BLaER1 treated with 17β-estradiol and CSF1 and Interleukin-3, amounts not matched to agents 10 nM and 100 nM (cell line): Measurements from ENCODE around the gene RCAN2.

Experiments
- H3K27ac ChIP-seq, 11 experiments: shearing (Covaris generic); formaldehyde crosslinking; 2 replicates each; pipeline ENCODE4 v1.8.1; 2022
- H3K27me3 ChIP-seq, 11 experiments: shearing (Covaris generic); formaldehyde crosslinking; 2 replicates each; pipeline ENCODE4 v1.8.1; 2022
- H3K36me3 ChIP-seq, 11 experiments: shearing (Covaris generic); formaldehyde crosslinking; 2 replicates each; pipeline ENCODE4 v1.8.1; 2022
- H3K4me1 ChIP-seq, 10 experiments: shearing (Covaris generic); formaldehyde crosslinking; 2 replicates each; pipeline ENCODE4 v1.8.1; 2022
- H3K4me2 ChIP-seq, 11 experiments: shearing (Covaris generic); formaldehyde crosslinking; 2 replicates each; pipeline ENCODE4 v1.8.1; 2022
- H3K4me3 ChIP-seq, 10 experiments: shearing (Covaris generic); formaldehyde crosslinking; 2 replicates each; pipeline ENCODE4 v1.8.1; 2022
- H3K9ac ChIP-seq, 11 experiments: shearing (Covaris generic); formaldehyde crosslinking; 2 replicates each; pipeline ENCODE4 v1.8.1; 2022
- H3K9me3 ChIP-seq, 11 experiments: shearing (Covaris generic); formaldehyde crosslinking; replicated peaks in 1 of 11; 2 replicates each; pipeline ENCODE4 v1.8.1; 2022
- H4K20me1 ChIP-seq, 11 experiments: shearing (Covaris generic); formaldehyde crosslinking; 2 replicates each; pipeline ENCODE4 v1.8.1; 2022
- Cebpa-rat ChIP-seq, 11 experiments: shearing (Covaris generic); IDR thresholded peaks; 2 replicates each; pipeline ENCODE4 v1.8.1; 2022

RCAN2 gene

DNA sequence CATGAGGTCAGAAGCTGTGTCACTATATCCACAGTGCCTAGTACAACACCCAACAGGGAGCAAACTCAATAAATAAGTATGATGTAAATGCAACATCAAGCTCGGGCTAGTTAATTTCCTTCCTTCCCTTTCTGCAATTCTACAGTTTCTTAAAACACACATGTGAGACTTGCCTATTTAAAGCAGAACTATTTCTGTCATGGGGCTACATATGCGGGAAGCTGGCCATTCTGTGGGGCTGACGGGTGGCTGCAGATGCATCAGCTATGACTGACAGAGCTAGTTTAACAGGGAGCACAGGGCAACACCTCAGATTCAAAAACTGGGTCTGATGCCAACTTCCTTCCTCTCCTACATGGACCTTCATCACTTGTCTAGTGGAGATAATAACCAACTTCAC lies 202.4 kb downstream of the RCAN2 start:
- Histone ChIP-seq H3K9me3 (peaks cover 0 to 23% (median 16%) of the 10 kb centered on the region in 11 experiments; a peak in 14 of 22 replicates), H4K20me1 (no peaks in the 10 kb centered on the region), H3K27me3 (no peaks in the 10 kb centered on the region), H3K4me1 (peaks cover 16 to 42% (median 34%) of the 10 kb centered on the region in 10 experiments), H3K36me3 (0 out of 22 replicates have a peak, but pooled peaks cover 0 to 5% (median 0%) of the 10 kb centered on the region in 11 experiments), H3K4me3 (no peak overlapping the region), H3K27ac (peak overlapping the region in 4 of 11 experiments; percentile 24 to 43 (median 31); a peak in 4 of 22 replicates), H3K4me2 (peak overlapping the region; percentile 31 to 74 (median 59)), H3K9ac (no peak overlapping the region)
- no peak for TF ChIP-seq Cebpa-rat (IDR thresholded peaks at IDR 0.05)

GRCh38 chr6:46287681-46288080 lies 203.6 kb downstream of the RCAN2 start:
- Histone ChIP-seq H3K27ac (peak overlapping the region in 1 of 11 experiments; percentile 28; a peak in 2 of 22 replicates), H3K4me1 (peaks cover 16 to 42% (median 34%) of the 10 kb centered on the region in 10 experiments), H3K4me2 (peak overlapping the region in 6 of 11 experiments; percentile 31 to 74 (median 64); a peak in 7 of 22 replicates)

DNA sequence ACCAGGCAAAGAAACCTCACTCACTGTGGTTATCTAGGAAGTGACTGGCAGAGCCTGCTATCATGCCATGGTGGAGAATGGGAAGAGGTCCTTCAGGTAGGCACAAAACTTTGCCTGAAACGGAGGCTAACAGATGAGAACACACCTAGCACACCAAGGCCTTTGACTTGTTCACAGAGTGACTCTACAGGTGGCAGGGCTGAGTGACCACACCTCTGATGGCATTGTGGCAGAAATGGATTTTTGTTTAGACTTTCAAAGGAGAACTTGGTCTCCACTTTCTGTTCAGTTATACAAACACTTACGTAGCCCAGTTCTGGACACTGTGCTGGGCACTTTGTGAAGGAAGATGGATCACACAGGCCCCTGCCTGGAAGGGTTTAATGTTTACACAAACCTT lies 204.2 kb downstream of the RCAN2 start:
- Histone ChIP-seq H3K27me3 (no peaks in the 10 kb centered on the region), H3K36me3 (0 out of 22 replicates have a peak, but pooled peaks cover 0 to 5% (median 0%) of the 10 kb centered on the region in 11 experiments), H4K20me1 (no peaks in the 10 kb centered on the region), H3K9me3 (peaks cover 0 to 23% (median 16%) of the 10 kb centered on the region in 11 experiments; a peak in 14 of 22 replicates), H3K4me2 (no peak overlapping the region; a peak in 1 of 22 replicates), H3K4me3 (no peak overlapping the region), H3K4me1 (peaks cover 16 to 42% (median 34%) of the 10 kb centered on the region in 10 experiments), H3K9ac (no peak overlapping the region), H3K27ac (no peak overlapping the region)
- no peak for TF ChIP-seq Cebpa-rat (IDR thresholded peaks at IDR 0.05)

More at GRCh38 chr6:46287681-46288080, 203.6 kb downstream of the RCAN2 start:
- Histone ChIP-seq H3K36me3 (0 out of 22 replicates have a peak, but pooled peaks cover 0 to 5% (median 0%) of the 10 kb centered on the region in 11 experiments), H3K27me3 (no peaks in the 10 kb centered on the region), H4K20me1 (no peaks in the 10 kb centered on the region), H3K4me3 (no peak overlapping the region; a peak in 1 of 20 replicates), H3K9me3 (peaks cover 0 to 23% (median 16%) of the 10 kb centered on the region in 11 experiments; a peak in 14 of 22 replicates), H3K9ac (no peak overlapping the region)
- no peak for TF ChIP-seq Cebpa-rat (IDR thresholded peaks at IDR 0.05)

- H3K36me3 ChIP-seq = 0 out of 22 replicates have a peak, but pooled peaks cover 0 to 5% (median 0%) of the 10 kb centered on the region in 11 experiments
- TF ChIP-seq Cebpa-rat (IDR thresholded peaks at IDR 0.05) = no peak
- no peak overlapping the region for H3K4me3 ChIP-seq
- H3K9me3 ChIP-seq = peaks cover 0 to 23% (median 16%) of the 10 kb centered on the region in 11 experiments; a peak in 14 of 22 replicates
- H3K4me2 ChIP-seq = no peak overlapping the region
- H3K4me1 ChIP-seq = peaks cover 15 to 21% (median 17%) of the 10 kb centered on the region in 10 experiments
- no peak overlapping the region for H3K9ac ChIP-seq
- H3K27ac ChIP-seq = no peak overlapping the region
- H4K20me1 ChIP-seq = no peaks in the 10 kb centered on the region
- no peaks in the 10 kb centered on the region for H3K27me3 ChIP-seq
Observed at GRCh38 chr6:46284475-46284874, 206.8 kb downstream of the RCAN2 start.

DNA sequence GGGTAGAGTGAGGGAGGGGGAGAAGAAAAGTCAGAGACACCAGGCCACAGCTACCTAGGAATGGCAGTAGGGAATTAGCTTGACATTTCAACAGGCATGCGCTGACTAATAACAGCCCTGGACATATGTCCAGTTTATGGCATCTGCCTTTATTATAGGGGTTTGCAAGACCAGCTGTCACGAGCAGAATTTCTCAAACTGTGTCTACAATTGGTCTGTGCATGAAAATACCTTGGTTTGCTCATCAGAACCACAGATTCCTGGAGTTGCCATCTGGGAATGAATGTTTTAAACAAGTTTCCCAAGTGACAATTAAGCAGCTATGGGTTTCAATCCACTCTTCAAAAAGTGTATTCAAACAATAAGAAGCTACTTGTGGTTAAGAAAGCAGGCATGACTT lies 210.1 kb downstream of the RCAN2 start:
- Histone ChIP-seq H3K9ac (no peak overlapping the region), H3K27ac (no peak overlapping the region), H3K4me1 (no peaks in the 10 kb centered on the region), H3K36me3 (no peaks in the 10 kb centered on the region), H3K4me2 (no peak overlapping the region), H3K9me3 (no peaks in the 10 kb centered on the region), H3K27me3 (no peaks in the 10 kb centered on the region), H3K4me3 (no peak overlapping the region), H4K20me1 (no peaks in the 10 kb centered on the region)
- no peak for TF ChIP-seq Cebpa-rat (IDR thresholded peaks at IDR 0.05)

DNA sequence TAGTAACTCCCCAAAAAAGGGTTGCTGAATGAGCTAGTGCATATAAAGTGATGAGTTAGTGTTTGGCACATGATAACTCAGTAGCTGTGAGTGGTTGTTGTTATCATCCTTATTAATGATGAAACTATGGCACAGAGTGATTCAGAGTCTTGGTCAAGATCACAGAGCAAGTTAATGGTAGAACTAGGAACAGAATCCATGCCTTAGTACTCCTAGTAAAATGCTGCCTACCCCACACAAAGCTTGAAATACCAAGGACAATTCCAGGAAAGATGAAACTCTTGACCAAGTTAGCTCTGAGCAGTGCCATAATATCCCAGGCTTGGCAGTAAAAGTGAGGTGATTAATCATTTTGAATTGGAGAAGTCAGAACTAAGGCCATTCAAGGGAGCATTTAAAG lies 211.4 kb downstream of the RCAN2 start:
- Histone ChIP-seq H3K4me3 (no peak overlapping the region), H3K4me1 (no peaks in the 10 kb centered on the region), H3K4me2 (no peak overlapping the region), H3K9ac (no peak overlapping the region), H3K27ac (no peak overlapping the region), H3K9me3 (no peaks in the 10 kb centered on the region), H3K36me3 (no peaks in the 10 kb centered on the region), H4K20me1 (no peaks in the 10 kb centered on the region), H3K27me3 (no peaks in the 10 kb centered on the region)
- no peak for TF ChIP-seq Cebpa-rat (IDR thresholded peaks at IDR 0.05)

GRCh38 chr6:46276576-46277142 lies 214.6 kb downstream of the RCAN2 start:
- TF ChIP-seq Cebpa-rat (IDR thresholded peaks at IDR 0.05) = no peak
- Histone ChIP-seq H3K36me3 (no peaks in the 10 kb centered on the region), H3K4me2 (no peak overlapping the region), H3K9ac (no peak overlapping the region), H3K9me3 (no peaks in the 10 kb centered on the region), H3K27ac (no peak overlapping the region), H4K20me1 (no peaks in the 10 kb centered on the region), H3K27me3 (no peaks in the 10 kb centered on the region), H3K4me3 (no peak overlapping the region), H3K4me1 (no peaks in the 10 kb centered on the region)

- H3K9ac ChIP-seq = no peak overlapping the region
- H3K9me3 ChIP-seq = no peaks in the 10 kb centered on the region
- no peak overlapping the region for H3K4me3 ChIP-seq
- no peaks in the 10 kb centered on the region for H3K27me3 ChIP-seq
- no peak for TF ChIP-seq Cebpa-rat (IDR thresholded peaks at IDR 0.05)
- H3K36me3 ChIP-seq = no peaks in the 10 kb centered on the region
- H3K4me2 ChIP-seq = no peak overlapping the region
- no peaks in the 10 kb centered on the region for H4K20me1 ChIP-seq
- H3K4me1 ChIP-seq = no peaks in the 10 kb centered on the region
- no peak overlapping the region for H3K27ac ChIP-seq
Observed at GRCh38 chr6:46274502-46274901, 216.7 kb downstream of the RCAN2 start.

DNA sequence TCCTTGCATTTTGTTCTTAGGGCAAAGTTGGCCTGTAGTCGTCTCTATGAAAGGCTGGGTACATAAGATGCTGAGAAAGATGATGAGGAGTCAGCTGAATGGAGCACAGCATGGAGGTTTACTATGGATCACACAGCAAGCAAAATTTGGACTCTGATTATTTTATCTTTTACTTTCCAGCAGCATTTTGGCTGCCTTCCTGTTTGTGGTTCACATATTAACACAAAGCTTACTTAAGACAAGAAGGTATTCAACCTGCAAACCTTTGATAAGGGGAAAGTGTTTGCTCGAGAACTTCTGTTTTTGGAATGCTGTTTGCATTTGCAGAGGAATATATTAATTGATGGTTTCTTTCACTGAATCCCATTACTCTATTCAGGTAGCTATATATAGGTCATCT lies 217.3 kb downstream of the RCAN2 start:
- no peak for TF ChIP-seq Cebpa-rat (IDR thresholded peaks at IDR 0.05)
- no peak overlapping the region for H3K4me3 ChIP-seq
- H3K9me3 ChIP-seq = no peaks in the 10 kb centered on the region
- H4K20me1 ChIP-seq = no peaks in the 10 kb centered on the region
- H3K27me3 ChIP-seq = no peaks in the 10 kb centered on the region
- H3K36me3 ChIP-seq = no peaks in the 10 kb centered on the region
- H3K27ac ChIP-seq = no peak overlapping the region
- no peak overlapping the region for H3K4me2 ChIP-seq
- H3K9ac ChIP-seq = no peak overlapping the region
- no peaks in the 10 kb centered on the region for H3K4me1 ChIP-seq

GRCh38 chr6:46271728-46272127 lies 219.5 kb downstream of the RCAN2 start:
- no peak overlapping the region for H3K4me2 ChIP-seq
- no peaks in the 10 kb centered on the region for H4K20me1 ChIP-seq
- no peaks in the 10 kb centered on the region for H3K9me3 ChIP-seq
- no peaks in the 10 kb centered on the region for H3K4me1 ChIP-seq
- TF ChIP-seq Cebpa-rat (IDR thresholded peaks at IDR 0.05) = no peak
- no peak overlapping the region for H3K4me3 ChIP-seq
- H3K36me3 ChIP-seq = no peaks in the 10 kb centered on the region
- H3K27me3 ChIP-seq = no peaks in the 10 kb centered on the region
- H3K27ac ChIP-seq = no peak overlapping the region
- H3K9ac ChIP-seq = no peak overlapping the region
